Peyer's patch (tissue), 4 donors: ENCODE data around the gene MAST4. TPM values are rescaled to one million over a fixed set of nuclear protein-coding genes. Genes with fewer than 3 reads are reported as not detected.

Experiments
- DNase-seq, 3 donors: peaks; one replicate each; pipeline ENCODE4 v3.0.0-alpha.2; 2017 to 2019
- H3K27ac ChIP-seq, 4 donors: fragments of 200-600 bp; sonication (generic); one replicate each; pipeline ENCODE4 v1.5.1; 2016 to 2019
- H3K27me3 ChIP-seq, 2 donors: fragments of 200-600 bp; sonication (generic); one replicate each; pipeline ENCODE4 v1.5.1; 2019
- H3K36me3 ChIP-seq, 3 donors: fragments of 200-600 bp; sonication (generic); one replicate each; pipeline ENCODE4 v1.5.1; 2016 to 2019
- H3K4me1 ChIP-seq, 4 donors: fragments of 200-600 bp; sonication (generic); one replicate each; pipeline ENCODE4 v1.5.1; 2016 to 2019
- H3K4me3 ChIP-seq, 4 donors: fragments of 200-600 bp; sonication (generic); 1 replicate in 3 of 4; 2 replicates in 1 of 4; pipeline ENCODE4 v1.5.1; 2016 to 2019; ENCODE audit warnings: mild to moderate bottlenecking in 1 of 4
- H3K9me3 ChIP-seq, 4 donors: fragments of 200-600 bp; sonication (generic); one replicate each; pipeline ENCODE4 v1.5.1; 2016 to 2019; ENCODE audit warnings: mild to moderate bottlenecking in 1 of 4
- CTCF ChIP-seq, 6 experiments: fragments of 450-650 bp in 4 of 6; fragments of 200-600 bp in 2 of 6; sonication (generic) in 1 of 6; IDR thresholded peaks; one replicate each; pipeline ENCODE4 v1.5.1; 2017 to 2019; ENCODE audit warnings: antibody characterized with exemption in 6 of 6, mild to moderate bottlenecking in 3 of 6, moderate library complexity in 1 of 6
- POLR2A ChIP-seq, 2 donors: fragments of 450-650 bp; IDR thresholded peaks; one replicate each; pipeline ENCODE4 v1.5.1; 2017; ENCODE audit warnings: antibody characterized with exemption in 2 of 2, mild to moderate bottlenecking in 2 of 2, moderate library complexity in 2 of 2
- total RNA-seq, 4 donors: library from RNA; depleted of rRNA; stranded (reverse); fragments of >200 nt; gene quantifications; one replicate each; pipeline ENCODE4 v1.1.0, GENCODE V29; 2016

Gene MAST4
- total RNA-seq, 4 donors from 2014 or later, result 20.2 to 23.1 (median 21.4) TPM

- DNase-seq, result no peak
- Histone ChIP-seq H3K4me3 (no peak overlapping the region), H3K4me1 (no peaks in the 10 kb centered on the region), H3K27ac (no peak overlapping the region), H3K9me3 (no peaks in the 10 kb centered on the region), H3K27me3 (no peaks in the 10 kb centered on the region), H3K36me3 (no peaks in the 10 kb centered on the region)
- no peak for TF ChIP-seq POLR2A (IDR thresholded peaks at IDR 0.05)
- TF ChIP-seq CTCF (IDR thresholded peaks at IDR 0.05), result no peak
These were observed 424.8 kb downstream of the MAST4 start for GRCh38 chr5:67021031-67021430.

- H3K9me3 ChIP-seq, result no peaks in the 10 kb centered on the region
- H3K27me3 ChIP-seq, result no peaks in the 10 kb centered on the region
- TF ChIP-seq POLR2A (IDR thresholded peaks at IDR 0.05) (no peak), CTCF (IDR thresholded peaks at IDR 0.05) (no peak)
- no peak for DNase-seq
- H3K27ac ChIP-seq, result no peak overlapping the region
- H3K4me1 ChIP-seq, result no peaks in the 10 kb centered on the region
- H3K36me3 ChIP-seq, result no peaks in the 10 kb centered on the region
- no peak overlapping the region for H3K4me3 ChIP-seq
These were observed 425.3 kb downstream of the MAST4 start for GRCh38 chr5:67021521-67021920.

- H3K4me1 ChIP-seq, result no peaks in the 10 kb centered on the region
- TF ChIP-seq POLR2A (IDR thresholded peaks at IDR 0.05) (no peak), CTCF (IDR thresholded peaks at IDR 0.05) (no peak)
- DNase-seq, result no peak
- no peak overlapping the region for H3K27ac ChIP-seq
- H3K27me3 ChIP-seq, result no peaks in the 10 kb centered on the region
- no peak overlapping the region for H3K4me3 ChIP-seq
- no peaks in the 10 kb centered on the region for H3K9me3 ChIP-seq
- H3K36me3 ChIP-seq, result no peaks in the 10 kb centered on the region
These were observed 425.8 kb downstream of the MAST4 start for GRCh38 chr5:67021962-67022361.

- no peak overlapping the region for H3K27ac ChIP-seq
- no peaks in the 10 kb centered on the region for H3K4me1 ChIP-seq
- TF ChIP-seq CTCF (IDR thresholded peaks at IDR 0.05) (no peak), POLR2A (IDR thresholded peaks at IDR 0.05) (no peak)
These were observed 429.3 kb downstream of the MAST4 start for GRCh38 chr5:67025457-67025856.

DNA sequence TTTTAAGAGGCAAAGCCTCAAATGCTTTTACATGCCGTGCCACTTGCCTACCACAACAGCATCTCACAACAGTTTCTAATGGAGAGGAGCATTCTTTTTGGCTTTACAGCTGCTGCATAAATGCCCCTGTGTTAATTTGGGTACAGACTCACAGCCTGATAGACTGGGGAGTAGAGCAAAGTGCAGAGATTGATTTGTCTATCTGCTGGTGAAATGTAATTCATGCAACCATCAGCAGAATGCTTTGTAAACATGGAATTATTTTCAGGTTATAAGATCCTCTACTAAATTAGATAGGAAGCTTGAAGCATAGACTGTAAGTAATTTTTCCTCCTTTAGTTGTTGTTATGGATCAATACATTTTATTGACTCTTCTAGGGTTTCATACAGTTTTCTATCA is 430.1 kb downstream of the MAST4 start:
- H3K4me3 ChIP-seq, result no peak overlapping the region
- no peaks in the 10 kb centered on the region for H3K36me3 ChIP-seq
- TF ChIP-seq CTCF (IDR thresholded peaks at IDR 0.05) (no peak), POLR2A (IDR thresholded peaks at IDR 0.05) (no peak)
- no peak overlapping the region for H3K27ac ChIP-seq
- peaks cover 0 to 4% (median 0%) of the 10 kb centered on the region in 4 donors for H3K4me1 ChIP-seq
- H3K9me3 ChIP-seq, result no peaks in the 10 kb centered on the region
- no peaks in the 10 kb centered on the region for H3K27me3 ChIP-seq
- no peak for DNase-seq

More at GRCh38 chr5:67025457-67025856, 429.3 kb downstream of the MAST4 start:
- no peak overlapping the region for H3K4me3 ChIP-seq
- H3K9me3 ChIP-seq, result no peaks in the 10 kb centered on the region
- no peaks in the 10 kb centered on the region for H3K36me3 ChIP-seq
- no peak for DNase-seq
- H3K27me3 ChIP-seq, result no peaks in the 10 kb centered on the region

- Histone ChIP-seq H3K27me3 (no peaks in the 10 kb centered on the region), H3K4me3 (no peak overlapping the region), H3K9me3 (no peaks in the 10 kb centered on the region), H3K27ac (no peak overlapping the region), H3K36me3 (no peaks in the 10 kb centered on the region), H3K4me1 (peaks cover 0 to 11% (median 0%) of the 10 kb centered on the region in 4 donors)
- no peak for TF ChIP-seq CTCF (IDR thresholded peaks at IDR 0.05)
- TF ChIP-seq POLR2A (IDR thresholded peaks at IDR 0.05), result no peak
- DNase-seq, result no peak
These were observed 431.0 kb downstream of the MAST4 start for GRCh38 chr5:67027171-67027570.
